HepG2 (cell line): ENCODE data around the gene DYNC2I2. TPM values are rescaled to one million over a fixed set of nuclear protein-coding genes. Genes with fewer than 3 reads are reported as not detected.

Experiments used
- ARID3A ChIP-seq: IDR thresholded peaks from 2 replicates; pipeline ENCODE4 v1.6.1; 2012; ENCODE audit warnings: low read depth, low read length, improper control_type of control experiment
- CREB3 ChIP-seq: sonication (generic); formaldehyde crosslinking; IDR thresholded peaks from 2 replicates; pipeline ENCODE4 v1.5.0; 2020; ENCODE audit warnings: missing genetic modification reagents
- ERF ChIP-seq: IDR thresholded peaks from 2 replicates; pipeline ENCODE4 v1.6.1; 2018; ENCODE audit warnings: missing biosample characterization, missing genetic modification reagents
- KIAA2018 ChIP-seq: sonication (generic); formaldehyde crosslinking; IDR thresholded peaks from 2 replicates; pipeline ENCODE4 v1.5.0; 2020; ENCODE audit warnings: mild to moderate bottlenecking, missing genetic modification reagents, borderline replicate concordance
- NFE2L1 ChIP-seq: sonication (generic); formaldehyde crosslinking; IDR thresholded peaks from 2 replicates; pipeline ENCODE4 v1.4.0; 2020; ENCODE audit warnings: missing genetic modification reagents, mild to moderate bottlenecking, borderline replicate concordance
- SIX1 ChIP-seq: sonication (generic); formaldehyde crosslinking; IDR thresholded peaks from 2 replicates; pipeline ENCODE4 v1.4.0; 2020; ENCODE audit warnings: missing genetic modification reagents, borderline replicate concordance
- STAT6 ChIP-seq: sonication (generic); formaldehyde crosslinking; IDR thresholded peaks from 2 replicates; pipeline ENCODE4 v1.4.0; 2020; ENCODE audit warnings: missing genetic modification reagents, mild to moderate bottlenecking, borderline replicate concordance
- ZFP1 ChIP-seq: IDR thresholded peaks from 2 replicates; pipeline ENCODE4 v1.6.1; 2016
- ZMYM2 ChIP-seq: sonication (generic); formaldehyde crosslinking; IDR thresholded peaks from 2 replicates; pipeline ENCODE4 v1.8.0; 2022; ENCODE audit warnings: mild to moderate bottlenecking, missing genetic modification reagents
- ZNF253 ChIP-seq: sonication (generic); formaldehyde crosslinking; IDR thresholded peaks from 2 replicates; pipeline ENCODE4 v1.8.0; 2022; ENCODE audit warnings: mild to moderate bottlenecking, missing genetic modification reagents, borderline replicate concordance
- ZNF335 ChIP-seq: sonication (generic); formaldehyde crosslinking; IDR thresholded peaks from 2 replicates; pipeline ENCODE4 v1.4.0; 2020; ENCODE audit warnings: missing genetic modification reagents
- ZNF569 ChIP-seq: sonication (generic); formaldehyde crosslinking; IDR thresholded peaks from 2 replicates; pipeline ENCODE4 v1.5.0; 2020; ENCODE audit warnings: mild to moderate bottlenecking, missing genetic modification reagents, moderate library complexity, borderline replicate concordance
- ZNF737 ChIP-seq: sonication (generic); formaldehyde crosslinking; IDR thresholded peaks from 2 replicates; pipeline ENCODE4 v1.5.0; 2020; ENCODE audit warnings: missing genetic modification reagents, mild to moderate bottlenecking, borderline replicate concordance
- ZNF850 ChIP-seq: sonication (generic); formaldehyde crosslinking; conservative IDR thresholded peaks from 2 replicates; pipeline ENCODE4 v1.9.0; 2021; ENCODE audit warnings: mild to moderate bottlenecking, missing genetic modification reagents
- polyA plus RNA-seq, 8 experiments: library from polyadenylated mRNA; depleted of rRNA in 3 of 8; stranded (reverse) in 7 of 8; unstranded in 1 of 8; fragments of >200 nt; fragmentation: Illumina TruSeq in 4 of 8; extraction: Trizol in 4 of 8; gene quantifications; 2 replicates each; pipeline versions ENCODE4 v1.2.1 to v1.2.3, GENCODE V29; 2011 to 2016; ENCODE audit warnings: low read depth in 4 of 8, missing spikeins in 1 of 8, mixed read lengths in 1 of 8; ENCODE audit not compliant: insufficient read depth in 1 of 8
- total RNA-seq, 5 experiments: library from RNA; depleted of rRNA; stranded (reverse); fragments of >200 nt; fragmentation: Illumina TruSeq; extraction: Trizol; gene quantifications; 2 replicates each; pipeline ENCODE4 v1.2.3, GENCODE V29; 2016; ENCODE audit warnings: low read depth in 1 of 5

Gene DYNC2I2
- total and polyA plus RNA-seq, 2 of the 13 experiments (the other 11 are each of a cell fraction or from before 2014, with no cell fraction given) = 13.7 to 40.2 TPM

- TF ChIP-seq STAT6 (CRISPR knock-in tag) (no peak), ZNF253 (CRISPR knock-in tag) (no peak), SIX1 (CRISPR knock-in tag) (no peak), ZNF850 (no peak), ZMYM2 (CRISPR knock-in tag) (no peak), ZNF737 (no peak), ARID3A (no peak), KIAA2018 (CRISPR knock-in tag) (no peak), ZFP1 (CRISPR knock-in tag) (no peak), ZNF335 (CRISPR knock-in tag) (peak; percentile 33; the same call in 1 of the 2 replicates), ZNF569 (CRISPR knock-in tag) (no peak), ERF (CRISPR knock-in tag) (no peak), CREB3 (CRISPR knock-in tag) (no peak), NFE2L1 (no peak)
Observed at GRCh38 chr9:128635266-128636023, 21.2 kb downstream of the DYNC2I2 start (continued).
